ENCODE data around the gene GOLGA6B.
"Not testable (repeated sequence)": the region's sequence is repeated elsewhere in the genome, so short reads cannot be mapped to it uniquely, and the experiment has no call there.

Gene GOLGA6B

GRCh38 chr15:72669803-72670202, 15.3 kb downstream of the GOLGA6B start:
- DNase-seq, result not testable (repeated sequence)

GRCh38 chr15:72670656-72671352, 16.3 kb downstream of the GOLGA6B start:
- not testable (repeated sequence) for DNase-seq

GRCh38 chr15:72671525-72671924, 17.0 kb downstream of the GOLGA6B start:
- no peak for DNase-seq

GRCh38 chr15:72676838-72677237, 22.3 kb downstream of the GOLGA6B start:
- no peak for DNase-seq

- DNase-seq, result no peak
These were observed 26.4 kb downstream of the GOLGA6B start for GRCh38 chr15:72680931-72681330.

GRCh38 chr15:72682772-72683171, 28.3 kb downstream of the GOLGA6B start:
- DNase-seq, result no peak

GRCh38 chr15:72685301-72685924, 30.9 kb downstream of the GOLGA6B start:
- DNase-seq, result no peak

GRCh38 chr15:72685925-72686794, 31.7 kb downstream of the GOLGA6B start, which contains the start of the genes BBS4 and HIGD2B:
Gene BBS4 (plus strand): TSS chr15:72686207. CDS start chr15:72686228, 21 bp downstream.
Gene HIGD2B (minus strand): TSS chr15:72686182. CDS start chr15:72676374, 9,808 bp downstream.
- DNase-seq, result no peak

- DNase-seq, result no peak
These were observed 34.2 kb downstream of the GOLGA6B start for GRCh38 chr15:72688697-72689096.

- DNase-seq, result no peak
These were observed 36.4 kb downstream of the GOLGA6B start for GRCh38 chr15:72690938-72691337.

- no peak for DNase-seq
These were observed 44.4 kb downstream of the GOLGA6B start for GRCh38 chr15:72698938-72699337.

- DNase-seq, result no peak
These were observed 45.6 kb downstream of the GOLGA6B start for GRCh38 chr15:72700076-72700475.

- no peak for DNase-seq
These were observed 51.8 kb downstream of the GOLGA6B start for GRCh38 chr15:72706266-72706665.

GRCh38 chr15:72708551-72709303, 54.2 kb downstream of the GOLGA6B start:
- DNase-seq, result not testable (repeated sequence)
